Ureter (tissue), 1 donor: ENCODE measurements around the gene RPAIN. TPM values are rescaled to one million over a fixed set of nuclear protein-coding genes. Genes with fewer than 3 reads are reported as not detected.
"Not testable (repeated sequence)": the region's sequence is repeated elsewhere in the genome, so short reads cannot be mapped to it uniquely, and the experiment has no call there.

Experiments used
- DNase-seq: peaks from one replicate; pipeline ENCODE4 v3.0.0-alpha.2; 2020; ENCODE audit warnings: low spot score
- total RNA-seq: library from RNA; stranded (reverse); gene quantifications from one replicate; pipeline ENCODE4 v1.2.4, GENCODE V29; 2023
- donor health status: DM: yes; HTN: yes; CAD: no.

The RPAIN gene
- total RNA-seq, 1 donor from 2014 or later = 41.7 TPM

- no peak for DNase-seq
These were observed 9.4 kb downstream of the RPAIN start for GRCh38 chr17:5429191-5429887.

DNA sequence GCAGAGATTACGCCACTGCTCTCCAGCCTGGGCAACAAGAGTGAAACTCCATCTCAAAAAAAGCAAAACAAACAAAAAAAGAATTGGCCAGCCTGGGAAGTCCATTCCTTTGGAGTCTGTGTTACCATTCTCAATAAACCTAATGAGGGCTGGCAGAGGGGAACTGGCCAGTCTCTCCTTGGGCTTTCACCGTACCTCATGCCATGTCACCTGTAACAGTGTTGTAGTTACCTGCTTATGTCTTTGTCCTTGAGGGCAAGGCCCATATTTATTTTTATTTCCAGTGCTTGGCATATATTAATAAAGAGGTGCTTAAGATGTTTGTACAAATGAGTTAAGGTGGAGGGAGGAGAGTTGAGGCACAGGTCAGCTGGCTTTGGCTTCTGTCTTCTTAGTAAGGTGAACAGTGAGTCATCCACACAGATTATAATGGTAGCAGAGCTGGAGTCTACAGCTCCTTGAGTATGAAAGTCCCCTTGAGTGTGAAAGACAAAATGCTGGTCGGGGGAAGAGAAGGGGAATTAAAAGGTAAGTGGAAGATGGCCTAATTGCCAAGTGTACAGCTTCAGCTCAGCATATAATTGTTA lies 10.5 kb downstream of the RPAIN start:
- no peak for DNase-seq

DNA sequence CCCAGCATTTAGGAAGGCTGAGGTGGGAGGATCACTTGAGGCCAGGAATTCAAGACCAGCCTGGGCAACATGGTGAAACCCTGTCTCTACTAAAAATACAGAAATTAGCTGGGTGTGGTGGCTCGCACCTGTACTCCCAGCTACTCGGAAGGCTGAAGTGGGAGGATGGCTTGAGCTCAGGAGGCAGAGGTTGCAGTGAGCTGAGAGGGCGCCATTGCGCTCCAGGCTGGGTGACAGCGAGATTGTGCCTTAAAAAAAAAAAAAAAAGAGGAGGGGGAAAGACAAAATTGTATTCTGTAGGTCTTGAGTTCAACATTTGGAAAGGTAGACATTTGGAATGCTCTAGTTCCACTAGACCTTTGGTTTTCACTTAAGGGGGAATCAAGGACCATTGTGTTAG lies 11.3 kb downstream of the RPAIN start:
- not testable (repeated sequence) for DNase-seq

GRCh38 chr17:5431949-5432556 lies 12.1 kb downstream of the RPAIN start:
- DNase-seq = no peak

GRCh38 chr17:5434984-5435383 lies 15.0 kb downstream of the RPAIN start:
- DNase-seq = no peak

DNA sequence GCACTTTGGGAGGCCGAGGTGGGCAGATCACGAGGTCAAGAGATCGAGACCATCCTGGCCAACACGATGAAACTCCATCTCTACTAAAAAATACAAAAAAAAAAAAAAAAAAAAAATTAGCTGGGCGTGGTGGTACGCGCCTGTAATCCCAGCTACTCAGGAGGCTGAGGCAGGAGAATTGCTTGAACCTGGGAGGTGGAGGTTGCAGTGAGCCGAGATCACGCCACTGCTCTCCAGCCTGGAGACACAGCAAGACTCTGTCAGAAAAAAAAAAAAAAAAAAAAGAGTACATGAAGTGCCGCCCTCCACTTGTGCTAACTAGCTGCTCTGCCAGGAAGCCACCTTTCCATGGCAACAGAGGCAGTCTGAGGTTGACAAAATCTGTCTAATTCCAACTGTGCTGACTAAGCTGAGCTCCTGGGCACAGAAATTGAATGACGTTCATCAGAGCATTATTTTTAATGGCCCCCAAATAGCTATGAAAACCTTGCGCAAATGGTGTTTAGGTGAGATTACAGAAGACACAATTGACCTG lies 15.9 kb downstream of the RPAIN start:
- not testable (repeated sequence) for DNase-seq

DNA sequence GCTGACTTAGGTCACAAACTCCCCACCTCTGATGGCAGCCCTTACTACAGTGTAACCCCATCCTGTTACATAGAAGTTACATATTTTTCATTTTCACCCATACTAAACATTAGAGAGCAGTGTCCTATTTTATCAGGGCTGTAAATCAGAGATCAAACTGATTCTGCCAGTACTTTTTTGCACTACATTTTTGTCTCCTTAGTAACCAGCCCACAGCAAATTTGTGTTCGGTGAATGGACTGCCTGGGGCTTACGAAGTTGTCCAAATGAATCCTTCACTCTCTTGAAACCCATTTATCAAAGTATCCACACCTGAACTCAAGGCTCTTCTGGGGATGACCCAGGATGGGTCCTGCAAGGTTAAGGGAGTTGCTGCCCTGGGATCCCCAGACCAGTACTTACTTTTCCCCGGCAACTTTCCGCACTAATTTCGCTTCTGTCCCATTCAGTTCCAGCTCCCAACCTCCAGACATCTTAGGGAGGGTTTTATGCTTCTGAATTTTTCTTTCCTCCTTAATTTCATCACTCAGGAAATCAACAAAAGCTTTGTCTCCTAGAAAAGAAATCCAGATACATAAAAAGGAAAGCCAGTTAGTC lies 17.8 kb downstream of the RPAIN start:
- DNase-seq = no peak

DNA sequence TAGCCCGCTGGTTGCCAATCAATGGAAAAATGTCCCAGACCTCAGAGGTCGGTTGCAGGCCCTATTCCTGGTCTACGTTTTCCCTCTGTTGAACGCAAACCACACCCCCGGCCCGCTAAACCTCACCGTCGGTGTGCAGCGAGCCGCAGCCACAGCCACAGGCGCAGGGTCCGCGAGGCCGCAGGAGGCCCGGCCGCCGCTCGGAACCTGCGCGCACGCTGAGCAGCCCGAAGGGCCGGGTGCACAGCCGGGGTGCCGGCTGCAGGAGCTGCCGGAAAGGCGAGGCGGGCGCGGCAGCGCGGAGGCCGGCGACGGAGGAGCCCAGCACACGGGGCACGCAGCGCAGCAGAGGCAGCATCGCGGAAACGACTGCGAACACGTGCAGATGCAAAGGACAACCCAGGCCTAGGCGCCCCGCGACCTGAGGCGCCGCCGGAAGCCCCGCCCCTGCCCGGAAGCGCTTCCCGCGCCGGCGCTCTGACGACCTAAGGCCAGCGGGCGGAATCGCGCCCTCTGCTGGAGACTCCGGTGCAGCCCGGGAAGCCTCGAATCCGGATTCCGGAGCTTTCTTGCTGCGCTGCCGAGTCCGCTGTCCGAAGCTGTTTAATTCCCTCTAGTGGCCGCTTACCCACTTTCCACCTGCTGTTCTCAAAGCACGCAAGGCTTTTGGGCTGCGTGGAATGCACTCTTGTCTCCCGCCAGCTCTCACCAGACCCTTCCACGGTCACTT lies 18.9 kb downstream of the RPAIN start, which contains the start of gene C1QBP:
Gene C1QBP (minus strand): TSS at position 440 of the 730 bp plus-strand sequence. CDS start 82 bp downstream, at position 358.
- DNase-seq = peak; percentile 94

DNA sequence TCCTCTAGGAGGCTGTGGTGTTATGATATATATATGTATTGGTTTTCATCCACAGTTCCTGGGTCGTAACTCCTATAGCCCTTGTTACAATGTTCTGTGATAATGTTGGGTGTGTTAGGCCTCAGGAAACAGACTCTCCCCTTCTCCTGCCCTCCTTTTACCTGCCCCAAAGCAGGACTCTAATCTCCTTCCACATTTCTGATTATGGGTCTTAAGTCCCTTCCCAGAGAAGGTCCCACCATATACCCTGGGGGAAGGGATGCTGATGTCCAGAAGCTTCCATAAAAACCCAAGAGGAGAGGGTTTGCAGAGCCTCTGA lies 19.4 kb downstream of the RPAIN start:
- DNase-seq = no peak

DNA sequence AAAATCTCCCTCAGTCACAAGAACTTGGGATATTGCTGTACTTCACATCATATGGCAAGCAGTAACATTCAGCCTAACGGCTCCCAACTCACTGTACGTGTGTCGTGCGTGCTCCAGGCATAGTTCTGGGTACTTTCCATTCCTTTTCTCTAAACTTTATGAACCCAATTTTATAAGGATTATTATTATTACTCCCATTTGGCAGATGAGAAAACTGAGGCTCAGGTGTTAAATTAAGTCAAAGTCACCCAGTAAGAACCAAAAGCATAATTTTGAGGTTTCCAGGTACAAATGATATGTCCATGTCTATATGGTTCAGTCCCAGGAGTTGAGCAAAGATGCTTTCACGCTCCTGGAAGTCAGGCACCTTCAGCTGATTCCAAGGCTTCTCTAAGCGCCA lies 23.7 kb downstream of the RPAIN start:
- DNase-seq = no peak

- no peak for DNase-seq
These were observed 24.2 kb downstream of the RPAIN start for GRCh38 chr17:5444209-5444608.

DNA sequence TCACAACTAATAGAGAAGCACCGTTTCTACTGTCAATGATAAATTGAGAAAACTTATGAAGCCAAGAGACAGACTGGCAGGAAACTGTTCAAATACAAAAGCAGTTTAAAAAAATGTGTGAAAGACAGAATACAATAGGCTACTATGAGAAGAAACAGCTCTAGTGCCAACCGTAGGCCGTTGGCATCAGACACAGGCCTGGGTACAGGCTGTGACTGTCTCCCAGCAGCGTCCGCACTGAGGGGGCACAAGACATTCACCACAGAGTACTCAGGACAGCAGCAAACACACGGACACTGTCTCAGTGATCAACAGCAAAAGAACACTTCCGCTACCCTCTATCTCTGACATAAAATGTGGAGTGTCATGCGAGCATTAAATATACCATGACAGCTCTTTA lies 26.8 kb downstream of the RPAIN start:
- no peak for DNase-seq

GRCh38 chr17:5464717-5465507 lies 44.9 kb downstream of the RPAIN start:
- no peak for DNase-seq

GRCh38 chr17:5466295-5466694 lies 46.3 kb downstream of the RPAIN start:
- DNase-seq = no peak

- no peak for DNase-seq
These were observed 47.4 kb downstream of the RPAIN start for GRCh38 chr17:5467416-5467815.

DNA sequence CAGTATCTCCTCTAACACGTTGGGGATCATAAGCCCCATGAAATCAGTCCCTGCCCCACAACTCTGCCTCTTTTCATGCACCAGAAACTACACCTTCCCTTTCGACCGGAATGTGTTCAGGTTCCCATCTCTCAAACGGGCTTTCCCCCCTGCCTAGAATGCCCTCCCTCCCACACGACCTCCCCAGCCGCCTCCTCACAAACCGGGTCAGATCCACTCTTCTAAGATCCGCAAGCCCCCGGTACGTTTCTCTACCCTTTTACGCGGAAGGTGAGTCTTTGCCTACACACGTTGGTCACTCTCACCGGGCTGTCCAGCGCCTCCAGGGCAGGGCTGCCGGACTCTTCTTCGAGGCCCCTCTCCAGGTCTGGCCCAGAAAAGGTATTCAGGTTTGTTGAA lies 48.1 kb downstream of the RPAIN start:
- DNase-seq = no peak

DNA sequence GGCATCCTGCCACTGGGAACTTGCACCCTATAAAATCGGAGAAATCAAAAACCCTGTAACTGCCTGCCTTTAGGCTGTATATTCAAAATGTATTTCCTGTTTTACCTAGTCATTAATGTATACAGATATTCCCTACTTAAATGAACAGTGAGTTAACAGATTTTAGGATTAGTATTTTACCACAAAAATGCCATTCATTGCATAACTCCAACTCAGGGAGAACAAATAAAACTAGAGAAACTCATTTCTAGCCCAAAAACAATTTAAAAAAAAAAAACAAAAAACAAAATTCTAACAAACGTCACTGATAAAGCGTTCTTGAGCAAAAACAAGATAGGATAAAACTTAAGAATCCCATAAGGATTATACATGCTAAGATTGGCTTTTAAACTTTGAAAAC lies 52.5 kb downstream of the RPAIN start:
- DNase-seq = no peak

DNA sequence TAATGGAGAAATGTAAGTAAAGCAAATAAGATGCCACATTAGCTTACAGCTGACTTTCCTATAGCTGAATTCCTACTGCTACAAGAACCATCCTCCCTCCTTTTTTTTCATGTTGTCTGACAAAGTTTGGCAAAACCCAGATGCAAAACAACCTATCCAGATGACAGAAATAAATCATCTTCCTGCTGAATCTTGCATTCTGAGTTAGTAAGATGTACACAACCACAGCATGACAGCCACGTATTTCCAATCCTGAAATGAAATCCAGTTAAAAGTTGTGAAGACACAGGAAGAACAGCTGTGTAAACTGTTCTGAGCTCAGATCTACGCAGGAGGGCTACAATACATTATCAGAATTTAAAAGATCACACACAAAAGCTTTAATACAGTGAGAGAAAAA lies 53.9 kb downstream of the RPAIN start:
- no peak for DNase-seq

DNA sequence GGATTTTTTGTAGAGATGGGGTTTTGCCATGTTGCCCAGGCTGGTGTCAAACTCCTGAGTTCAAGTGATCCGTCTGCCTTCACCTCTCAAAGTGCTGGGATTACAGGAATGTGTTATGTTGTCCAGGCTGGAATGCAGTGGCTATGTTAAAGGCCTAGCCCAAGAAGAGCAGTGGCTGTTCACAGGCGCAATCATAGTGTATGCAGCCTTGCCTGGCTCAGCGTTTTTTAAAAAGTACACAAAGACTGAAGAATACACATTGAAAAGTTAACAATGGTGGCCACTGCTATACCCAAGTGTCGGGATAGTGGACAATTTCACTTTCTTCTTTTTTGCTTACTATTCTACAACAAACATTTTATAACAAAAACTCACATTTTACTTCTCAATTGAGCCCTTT lies 59.0 kb downstream of the RPAIN start:
- DNase-seq = no peak

DNA sequence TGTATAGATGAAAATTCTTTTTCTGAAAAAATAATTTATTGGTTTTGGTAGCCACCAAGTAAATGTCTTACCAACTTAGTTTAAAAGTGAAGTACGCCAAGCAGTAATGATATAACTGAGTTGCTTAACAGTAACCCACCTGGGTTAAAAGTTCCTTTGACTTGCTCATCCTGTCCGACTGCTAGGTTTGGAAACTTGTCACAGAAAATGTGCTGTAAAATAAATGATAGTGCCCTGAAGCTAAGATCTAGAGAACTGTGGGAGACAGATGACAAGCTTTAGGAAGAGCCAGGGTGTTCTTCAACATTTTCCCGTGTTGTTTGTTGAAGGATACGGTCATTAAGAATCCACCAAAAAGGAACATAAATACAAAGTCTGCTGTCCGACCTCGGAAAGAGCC lies 61.0 kb downstream of the RPAIN start:
- DNase-seq = no peak

DNA sequence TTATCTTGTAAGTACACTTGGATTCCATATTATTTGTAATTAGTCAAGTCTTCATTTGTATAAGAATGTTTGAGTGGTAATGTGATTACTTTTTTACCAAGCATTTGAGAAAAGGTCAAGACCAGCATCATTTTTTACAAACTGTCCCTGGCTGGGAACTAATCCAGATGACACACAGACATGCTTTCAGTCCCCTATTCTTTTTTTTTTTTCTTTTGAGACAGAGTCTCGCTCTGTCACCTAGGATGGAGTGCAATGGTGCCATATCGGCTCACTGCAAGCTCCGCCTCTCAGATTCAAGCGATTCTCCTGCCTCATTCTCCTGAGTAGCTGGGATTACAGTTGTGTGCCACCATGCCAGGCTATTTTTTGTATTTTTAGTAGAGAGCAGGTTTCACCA lies 61.5 kb downstream of the RPAIN start:
- no peak for DNase-seq
